NCI-H460 (cell line): ENCODE measurements around the gene SSTR5. TPM values are rescaled to one million over a fixed set of nuclear protein-coding genes. Genes with fewer than 3 reads are reported as not detected.
"Not testable (repeated sequence)": the region's sequence is repeated elsewhere in the genome, so short reads cannot be mapped to it uniquely, and the experiment has no call there.

ENCODE experiments used
- DNase-seq: peaks from one replicate; pipeline ENCODE4 v3.0.0-alpha.2; 2016; ENCODE audit warnings: low read depth; ENCODE audit errors: extremely low read depth
- polyA plus RNA-seq: library from polyadenylated mRNA; depleted of rRNA; stranded (reverse); fragments of >200 nt; gene quantifications from 2 replicates; pipeline ENCODE4 v1.2.3, GENCODE V29; 2014; cell fraction: nucleus; rRNA removed
- total RNA-seq: library from RNA; depleted of rRNA; stranded (reverse); fragments of >200 nt; shearing (Covaris generic); gene quantifications from 2 replicates; pipeline ENCODE4 v1.2.3, GENCODE V29; 2014; rRNA removed

Gene SSTR5
- total RNA-seq: 0.40 TPM in 1 of 2 replicates, not detected in the other
- polyA plus RNA-seq: 0.20 and 1.4 TPM in 2 replicates

DNA sequence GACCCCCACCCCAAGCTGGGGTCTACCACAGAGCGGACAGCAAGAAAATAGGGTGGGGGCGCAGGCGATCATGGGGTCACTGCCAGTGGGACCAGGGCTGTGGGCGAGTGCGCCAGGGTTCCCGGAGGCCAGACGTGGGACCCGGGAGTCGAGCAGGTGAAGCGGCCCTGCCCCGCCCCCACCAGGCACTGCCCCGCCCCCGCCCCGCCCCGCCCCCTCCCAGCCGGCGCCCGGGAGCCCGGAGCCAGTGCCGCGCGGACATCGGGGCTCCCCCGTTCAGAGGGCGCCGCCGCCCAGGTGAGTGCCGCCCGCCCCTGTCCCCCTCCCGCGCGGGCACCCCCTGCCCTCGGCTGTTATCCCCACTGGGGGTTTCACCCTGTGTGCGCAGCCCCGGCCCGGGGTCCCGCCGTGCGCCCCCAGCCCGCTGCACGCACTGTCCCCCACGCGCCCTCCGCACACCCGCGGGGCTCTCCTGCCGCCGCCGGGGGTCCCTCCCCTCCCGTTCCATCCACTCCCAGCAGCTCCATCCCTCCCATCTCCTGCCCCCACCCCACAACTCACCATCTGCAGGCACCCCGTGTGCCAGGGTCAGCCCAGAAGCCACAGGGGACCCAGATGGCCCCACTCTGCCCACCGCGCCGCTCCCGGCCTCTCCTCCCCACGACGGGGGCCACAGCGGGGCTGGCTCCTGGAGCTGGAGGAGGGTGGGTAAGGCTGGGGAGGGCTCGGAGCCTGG is at the start of gene SSTR5:
Gene SSTR5 (plus strand): TSS at position 222 of the 736 bp plus-strand sequence. CDS start 6,122 bp downstream, outside the sequence.
- no peak for DNase-seq

GRCh38 chr16:1024138-1024537 is 48.4 kb upstream of the SSTR5 start:
- no peak for DNase-seq

- DNase-seq: not testable (repeated sequence)
Observed at GRCh38 chr16:1025183-1025809, 47.3 kb upstream of the SSTR5 start.

GRCh38 chr16:1026057-1026783 is 46.3 kb upstream of the SSTR5 start:
- no peak for DNase-seq

DNA sequence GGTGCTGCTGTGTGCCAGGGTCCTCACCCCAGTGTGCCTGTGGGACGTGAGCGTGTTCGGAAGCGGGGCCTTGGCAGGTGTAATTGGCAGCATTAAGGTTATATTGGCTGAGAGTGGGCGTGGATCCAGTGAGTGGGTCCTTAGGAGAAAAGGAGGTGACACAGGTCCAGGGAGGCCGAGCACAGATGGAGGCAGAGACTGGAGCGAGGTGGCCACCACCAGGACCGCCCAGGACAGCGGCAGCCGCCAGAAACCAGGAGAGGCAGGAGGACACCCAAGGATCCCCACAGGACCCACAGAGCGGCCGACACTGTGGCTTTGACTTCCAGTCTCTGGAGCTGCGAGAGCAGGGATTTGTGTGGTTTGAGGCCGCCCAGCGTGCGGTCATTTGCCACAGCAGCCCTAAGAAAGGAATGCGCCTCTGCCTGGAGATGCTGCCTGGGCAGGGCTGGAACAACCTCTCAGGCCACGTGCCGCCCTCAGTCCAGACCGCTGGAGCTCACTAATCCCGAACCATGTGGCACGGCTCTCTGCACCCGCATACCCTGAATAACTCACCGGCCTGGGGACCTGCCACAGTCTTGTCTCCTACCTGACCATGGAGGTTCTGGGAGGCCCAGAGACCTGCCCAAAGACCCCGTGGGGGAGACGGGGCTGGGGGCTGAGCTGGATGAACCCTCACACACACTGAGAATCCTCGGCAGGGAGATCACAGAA is 45.6 kb upstream of the SSTR5 start:
- no peak for DNase-seq

- no peak for DNase-seq
Observed at GRCh38 chr16:1027501-1027815, 45.1 kb upstream of the SSTR5 start.

DNA sequence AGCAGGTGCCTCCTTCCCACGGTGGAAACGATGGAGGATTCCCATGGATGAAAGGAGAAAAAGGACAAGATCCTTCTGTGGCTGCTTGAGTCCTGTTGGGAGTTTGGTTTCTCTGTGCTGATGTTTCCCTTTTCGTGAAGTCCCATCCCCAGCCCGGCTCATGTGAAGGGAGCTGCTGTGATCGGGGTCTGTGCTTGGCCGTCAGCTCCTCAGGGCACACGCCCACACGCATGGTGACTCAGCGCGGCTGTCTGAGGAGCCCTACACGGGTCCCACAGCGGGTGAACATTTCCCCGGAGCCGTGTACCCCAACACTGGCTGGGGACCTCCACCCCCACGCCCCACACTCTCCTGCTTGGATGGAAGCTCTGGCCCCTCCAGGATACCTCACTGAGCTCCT is 44.5 kb upstream of the SSTR5 start:
- no peak for DNase-seq

DNA sequence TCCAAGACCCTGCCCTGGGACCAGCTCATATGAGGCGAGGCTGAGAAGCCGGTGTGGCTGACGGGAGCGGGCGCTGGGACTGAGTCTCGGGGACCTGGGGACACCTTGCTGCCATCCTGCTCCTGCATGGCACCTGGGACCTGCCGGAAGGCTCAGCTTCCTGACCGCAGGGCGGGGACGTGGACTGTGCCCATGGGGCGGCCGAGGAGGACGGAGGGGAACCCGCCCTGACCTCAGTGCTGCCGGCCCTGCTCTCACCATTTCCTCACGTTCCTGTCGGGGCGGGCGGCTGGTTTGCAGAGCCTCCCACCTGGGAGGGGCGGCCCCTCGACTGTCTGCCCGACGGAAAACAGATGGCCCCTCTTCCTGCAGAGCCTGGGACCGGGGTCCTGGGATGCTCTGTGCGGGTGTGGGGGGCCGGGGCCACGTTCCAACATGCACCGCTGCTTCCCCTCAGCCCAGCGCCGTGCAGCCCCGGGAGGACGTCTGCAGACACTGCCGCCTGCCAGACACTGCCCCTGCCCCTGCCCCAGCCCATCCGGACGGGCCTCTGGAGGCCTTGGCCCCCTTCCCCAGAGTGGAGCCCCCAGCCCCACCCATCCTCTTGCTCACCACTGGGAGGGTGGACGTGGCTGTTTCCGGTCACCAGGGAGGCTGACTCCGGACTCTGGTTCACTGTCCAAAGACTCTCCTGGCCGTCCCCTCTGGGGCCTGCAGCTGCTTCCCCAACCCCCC is 43.9 kb upstream of the SSTR5 start:
- DNase-seq: no peak

DNA sequence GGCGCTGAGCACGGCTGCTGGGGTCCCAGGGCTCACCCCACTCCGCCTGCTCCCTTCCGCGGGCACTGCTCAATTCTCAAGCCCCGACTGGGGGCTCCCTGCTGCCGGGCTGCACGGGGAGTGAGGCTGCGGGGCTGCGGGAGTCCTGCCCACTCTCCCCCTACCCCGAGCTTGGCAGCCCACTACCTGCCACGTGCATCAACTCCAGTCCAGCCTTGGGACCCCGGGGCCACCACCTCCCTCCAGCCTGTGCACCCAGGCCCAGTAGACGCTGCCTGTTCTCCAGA is 43.3 kb upstream of the SSTR5 start:
- DNase-seq: no peak

DNA sequence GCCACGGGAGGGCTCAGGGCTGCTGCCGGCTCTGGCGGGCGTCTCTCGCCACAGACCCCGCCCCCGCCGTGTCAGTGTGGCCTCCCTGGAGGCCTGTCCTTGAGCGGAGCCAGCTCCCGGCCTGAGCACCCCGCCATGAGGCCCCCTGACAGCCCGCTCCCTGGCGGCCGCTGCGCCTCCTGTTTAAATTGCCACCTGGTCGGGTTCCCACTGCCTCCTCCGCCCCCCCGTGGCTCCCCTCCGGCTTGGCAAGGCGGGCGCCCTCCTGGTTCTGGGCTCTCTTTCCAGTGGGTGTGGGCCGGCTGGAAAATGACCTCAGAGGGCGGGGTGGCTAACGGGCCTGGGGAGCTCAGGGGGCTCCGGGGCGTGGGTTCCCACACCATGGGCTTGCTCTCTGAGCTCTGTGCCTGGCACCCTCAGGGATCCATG is 42.1 kb upstream of the SSTR5 start:
- DNase-seq: no peak

GRCh38 chr16:1031666-1032065 is 40.9 kb upstream of the SSTR5 start:
- DNase-seq: no peak

DNA sequence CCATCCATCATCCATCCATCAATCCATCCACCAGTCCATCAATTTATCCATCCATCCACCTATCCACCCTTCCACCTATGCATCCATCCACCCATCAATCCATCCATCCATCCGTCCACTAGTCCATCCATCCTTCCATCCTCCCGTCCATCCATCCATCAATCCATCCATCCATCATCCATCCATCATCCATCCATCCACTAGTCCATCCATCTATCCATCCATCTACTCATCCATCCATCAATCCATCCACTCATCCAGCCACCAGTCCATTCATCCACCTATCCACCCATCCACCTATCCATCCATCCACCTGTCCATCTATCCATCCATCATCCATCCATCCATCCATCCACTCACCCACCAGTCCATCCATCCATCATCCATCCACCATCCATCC is 39.9 kb upstream of the SSTR5 start:
- DNase-seq: no peak

DNA sequence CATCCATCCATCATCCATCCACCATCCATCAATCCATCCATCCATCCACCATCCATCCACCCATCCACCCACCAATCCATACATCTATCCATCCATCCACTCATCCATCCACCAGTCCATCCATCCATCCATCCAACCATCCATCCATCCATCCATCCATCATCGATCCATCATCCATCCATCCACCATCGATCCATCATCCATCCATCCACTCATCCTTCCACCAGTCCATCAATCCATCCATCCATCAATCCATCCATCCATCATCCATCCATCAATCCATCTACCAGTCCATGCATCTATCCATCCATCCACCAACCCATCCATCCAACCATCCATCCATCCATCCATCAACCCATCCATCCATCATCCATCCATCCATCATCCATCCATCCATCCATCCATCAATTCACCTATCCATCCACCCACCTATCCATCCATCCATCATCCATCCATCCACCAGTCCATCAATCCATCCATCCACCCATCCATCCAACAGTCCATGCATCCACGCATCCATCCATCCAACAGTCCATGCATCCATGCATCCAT is 39.3 kb upstream of the SSTR5 start:
- no peak for DNase-seq

DNA sequence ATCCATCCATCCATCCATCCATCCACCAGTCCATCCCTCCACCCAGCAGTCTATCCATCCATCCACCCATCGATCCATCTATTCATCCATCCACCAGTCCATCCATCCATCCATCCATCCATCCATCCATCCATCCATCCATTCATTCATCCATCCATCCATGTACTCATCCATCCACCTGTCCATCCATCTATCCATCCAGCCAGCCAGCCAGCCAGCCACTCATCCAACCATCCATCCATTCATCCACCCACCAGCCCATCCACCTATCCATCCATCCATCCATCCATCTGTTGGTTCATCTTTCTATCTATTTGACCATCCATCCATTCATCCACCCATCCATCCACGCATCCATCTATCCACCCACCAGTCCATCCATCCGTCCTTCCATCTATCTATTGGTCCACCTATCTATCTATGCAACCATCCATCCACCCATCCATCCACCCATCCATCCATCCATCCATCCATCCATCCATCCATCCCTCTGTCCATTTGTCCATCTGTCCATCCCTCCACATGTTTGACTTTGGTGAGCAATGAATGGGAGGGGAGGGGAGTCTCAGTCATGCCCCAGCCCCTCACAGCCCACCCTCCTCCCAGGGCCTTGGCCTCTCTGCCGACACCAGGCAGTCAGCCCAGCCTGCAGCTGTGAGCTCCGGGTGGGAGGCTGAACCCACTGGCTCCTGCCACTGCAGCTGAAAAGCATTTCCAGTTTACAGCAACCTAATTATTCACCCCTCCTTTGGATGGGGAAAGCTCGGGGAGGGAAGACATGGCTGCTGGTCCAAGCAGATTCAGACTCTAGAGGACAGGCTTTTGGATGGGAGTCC is 38.1 kb upstream of the SSTR5 start:
- DNase-seq: no peak

- no peak for DNase-seq
Observed at GRCh38 chr16:1035066-1035415, 37.5 kb upstream of the SSTR5 start.

DNA sequence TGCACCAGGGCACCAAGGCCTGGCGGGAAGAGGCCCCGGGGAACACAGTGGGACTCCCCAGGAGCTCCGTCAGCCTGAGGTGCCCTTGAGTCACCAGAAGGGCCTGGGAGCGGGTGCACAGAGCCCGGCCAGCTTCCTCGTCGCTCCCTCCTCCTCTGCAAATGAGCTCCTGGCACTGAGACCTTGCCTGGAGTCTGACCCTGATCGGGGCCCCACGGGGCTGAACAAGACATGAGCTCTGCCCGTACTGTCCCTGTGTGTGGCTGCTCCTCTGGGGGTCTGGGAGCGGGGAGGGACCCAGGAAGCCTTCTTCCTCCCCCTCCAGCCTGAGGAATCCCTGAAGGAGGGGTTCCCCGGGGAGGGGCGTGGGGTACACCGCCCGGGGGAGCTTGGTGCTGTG is 36.4 kb upstream of the SSTR5 start:
- DNase-seq: no peak

DNA sequence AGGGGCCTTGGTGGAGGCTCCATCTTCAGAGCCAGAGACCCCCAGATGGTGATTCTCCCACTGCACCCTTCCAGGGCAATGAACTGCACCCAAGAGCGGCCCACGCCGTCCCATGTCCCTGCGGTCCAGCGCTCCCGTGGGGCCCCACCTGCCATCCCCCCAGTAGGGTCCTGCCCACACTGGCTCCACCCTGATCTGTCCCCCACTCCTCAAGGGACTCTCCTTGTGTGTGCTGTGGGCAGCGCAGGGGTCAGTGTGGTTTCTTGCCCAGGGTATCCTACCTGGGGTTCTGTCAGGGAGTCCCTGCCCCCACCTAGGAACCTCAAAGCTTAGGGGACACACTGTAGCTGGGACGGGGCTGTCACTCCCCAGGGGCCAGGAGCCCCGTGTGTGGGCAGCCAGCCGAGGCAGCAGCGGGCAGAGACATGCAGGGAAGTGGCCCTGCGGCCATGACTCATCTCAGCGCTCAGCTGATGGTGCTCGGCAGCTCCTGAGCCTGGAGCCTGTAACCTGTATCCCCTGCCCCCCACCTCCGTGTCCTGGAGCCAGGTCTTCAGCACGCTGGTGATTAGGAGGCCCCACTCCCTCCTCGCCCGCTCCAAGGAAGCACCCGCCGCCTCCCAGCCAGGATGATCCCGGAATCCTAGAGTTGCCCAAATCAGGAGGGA is 35.7 kb upstream of the SSTR5 start:
- no peak for DNase-seq

DNA sequence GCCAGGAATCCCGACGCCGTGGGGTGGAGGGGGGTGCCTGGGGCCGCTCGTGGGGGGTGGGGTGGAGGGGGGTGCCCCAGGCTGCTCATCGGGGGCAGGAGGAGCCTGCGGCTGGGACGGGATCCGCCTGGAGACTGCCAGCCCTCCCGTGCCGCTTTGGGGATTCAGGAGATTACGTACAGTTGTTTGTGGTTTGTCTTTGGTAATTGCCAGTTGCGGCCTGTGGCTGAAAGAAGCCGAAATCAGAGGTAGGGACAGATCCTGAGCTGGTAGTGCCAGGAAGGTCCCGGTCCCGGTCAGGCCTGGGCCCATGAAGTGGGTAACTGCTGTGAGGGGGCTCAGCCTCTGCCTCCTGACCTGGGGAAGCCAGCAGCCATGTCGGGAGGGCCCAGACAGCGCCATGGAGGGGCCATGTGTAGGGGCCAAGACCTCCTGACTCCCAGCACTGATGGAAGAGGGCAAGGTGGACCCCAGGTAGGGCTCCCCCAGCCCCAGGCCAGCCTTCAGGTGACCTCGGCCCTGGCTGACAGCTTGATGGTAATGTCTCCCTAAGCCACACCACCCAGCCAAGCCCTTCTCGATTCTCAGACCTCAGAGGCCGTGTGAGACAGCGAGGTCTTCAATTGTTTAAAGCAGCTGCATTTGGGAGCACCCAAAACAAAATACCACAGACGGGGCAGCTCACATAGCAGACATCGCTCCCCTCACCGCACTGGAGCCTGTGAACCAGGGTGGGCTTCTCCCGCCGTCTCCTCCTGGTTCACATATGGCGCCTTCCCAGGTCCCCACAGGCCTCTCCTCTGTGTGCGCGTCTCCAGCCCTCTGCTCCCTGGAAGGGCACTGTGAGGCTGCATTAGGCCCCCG is 34.9 kb upstream of the SSTR5 start:
- DNase-seq: no peak
